HEK293 (cell line): Measurements from ENCODE around the gene KRTAP12-4.

Experiments
- CTCF ChIA-PET: fragments of 350-600 bp; formaldehyde crosslinking; extraction: SDS; loops from one replicate; lab custom pipeline; 2021; ENCODE audit warnings: antibody characterized with exemption; lab: Yijun Ruan, JAX
- POLR2A ChIA-PET: fragments of 300-600 bp; formaldehyde crosslinking; extraction: SDS; loops from one replicate; lab custom pipeline; 2020; ENCODE audit warnings: antibody characterized with exemption, inconsistent platforms; lab: Yijun Ruan, JAX
- H3K27ac ChIP-seq: fragments of 200-500 bp; sonication (Bioruptor generic); 2 replicates; pipeline ENCODE4 v1.5.1; 2014; ENCODE audit warnings: low read depth, low read length, control low read depth, inconsistent platforms; ENCODE audit errors: extremely low read depth
- H3K36me3 ChIP-seq, 2 experiments: fragments of 200-500 bp in 1 of 2; sonication (Bioruptor generic) in 1 of 2; 1 replicate in 1 of 2; 2 replicates in 1 of 2; pipeline ENCODE4 v1.5.1; 2014 to 2017; ENCODE audit warnings: inconsistent platforms in 2 of 2, low read length in 2 of 2; ENCODE audit not compliant: control insufficient read depth in 2 of 2, insufficient read depth in 1 of 2
- H3K4me1 ChIP-seq: fragments of 200-500 bp; sonication (Bioruptor generic); 2 replicates; pipeline ENCODE4 v1.5.1; 2014; ENCODE audit warnings: mild to moderate bottlenecking, low read length, inconsistent platforms; ENCODE audit not compliant: control insufficient read depth, insufficient read depth
- H3K4me3 ChIP-seq: 2 replicates; pipeline ENCODE4 v1.5.1; 2011; ENCODE audit warnings: low read depth, mild to moderate bottlenecking, control low read depth, low read length, moderate library complexity
- H3K9me3 ChIP-seq: fragments of 200-500 bp; sonication (Bioruptor generic); 2 replicates; pipeline ENCODE4 v1.5.1; 2014; ENCODE audit warnings: low read depth, low read length, inconsistent platforms; ENCODE audit not compliant: control insufficient read depth, insufficient read depth
- BCL11A ChIP-seq: fragments of 450-650 bp; formaldehyde crosslinking; IDR thresholded peaks from 2 replicates; pipeline ENCODE4 v1.5.1; 2016; ENCODE audit warnings: low read depth, missing biosample characterization, missing genetic modification characterization
- CTCF ChIP-seq: fragments of 450-650 bp; formaldehyde crosslinking; IDR thresholded peaks from 2 replicates; pipeline ENCODE4 v1.5.1; 2016; ENCODE audit warnings: missing biosample characterization, missing genetic modification characterization
- GLIS1 ChIP-seq: fragments of 450-650 bp; formaldehyde crosslinking; IDR thresholded peaks from 2 replicates; pipeline ENCODE4 v1.5.1; 2016; ENCODE audit warnings: missing biosample characterization, missing genetic modification characterization
- GLIS2 ChIP-seq: fragments of 450-650 bp; formaldehyde crosslinking; IDR thresholded peaks from 2 replicates; pipeline ENCODE4 v1.5.1; 2016; ENCODE audit warnings: missing biosample characterization, missing genetic modification characterization
- HOXC10 ChIP-seq: sonication (generic); formaldehyde crosslinking; IDR thresholded peaks from 2 replicates; pipeline ENCODE4 v1.8.1; 2023; ENCODE audit warnings: mild to moderate bottlenecking, missing genetic modification reagents
- KLF7 ChIP-seq: fragments of 450-650 bp; formaldehyde crosslinking; IDR thresholded peaks from 2 replicates; pipeline ENCODE4 v1.5.1; 2016; ENCODE audit warnings: missing biosample characterization, missing genetic modification characterization, borderline replicate concordance
- KLF9 ChIP-seq: fragments of 450-650 bp; formaldehyde crosslinking; IDR thresholded peaks from 2 replicates; pipeline ENCODE4 v1.5.1; 2016; ENCODE audit warnings: missing biosample characterization, missing genetic modification characterization, low read depth
- OSR2 ChIP-seq: fragments of 450-650 bp; formaldehyde crosslinking; IDR thresholded peaks from 2 replicates; pipeline ENCODE4 v1.5.1; 2016; ENCODE audit warnings: missing biosample characterization, missing genetic modification characterization
- REST ChIP-seq: fragments of 450-650 bp; formaldehyde crosslinking; IDR thresholded peaks from 2 replicates; pipeline ENCODE4 v1.5.1; 2016; ENCODE audit warnings: missing biosample characterization, missing genetic modification characterization
- SP7 ChIP-seq: fragments of 450-650 bp; formaldehyde crosslinking; IDR thresholded peaks from 2 replicates; pipeline ENCODE4 v1.5.1; 2016; ENCODE audit warnings: missing biosample characterization, missing genetic modification characterization
- WT1 ChIP-seq: fragments of 450-650 bp; formaldehyde crosslinking; IDR thresholded peaks from 2 replicates; pipeline ENCODE4 v1.5.1; 2016; ENCODE audit warnings: missing biosample characterization, missing genetic modification characterization
- YY1 ChIP-seq: fragments of 450-650 bp; formaldehyde crosslinking; IDR thresholded peaks from 2 replicates; pipeline ENCODE4 v1.5.1; 2018; ENCODE audit warnings: missing biosample characterization, missing genetic modification characterization
- ZBTB21 ChIP-seq: fragments of 450-650 bp; formaldehyde crosslinking; IDR thresholded peaks from 2 replicates; pipeline ENCODE4 v1.5.1; 2017; ENCODE audit warnings: missing biosample characterization, missing genetic modification characterization
- ZFP69B ChIP-seq: fragments of 450-650 bp; formaldehyde crosslinking; IDR thresholded peaks from 2 replicates; pipeline ENCODE4 v1.5.1; 2016; ENCODE audit warnings: missing biosample characterization, missing genetic modification characterization
- ZNF121 ChIP-seq: fragments of 450-650 bp; formaldehyde crosslinking; IDR thresholded peaks from 2 replicates; pipeline ENCODE4 v1.5.1; 2016; ENCODE audit warnings: missing biosample characterization, missing genetic modification characterization
- ZNF146 ChIP-seq: fragments of 450-650 bp; formaldehyde crosslinking; IDR thresholded peaks from 2 replicates; pipeline ENCODE4 v1.5.1; 2016; ENCODE audit warnings: missing biosample characterization, missing genetic modification characterization
- ZNF157 ChIP-seq: fragments of 450-650 bp; formaldehyde crosslinking; IDR thresholded peaks from 2 replicates; pipeline ENCODE4 v1.5.1; 2016; ENCODE audit warnings: missing biosample characterization, missing genetic modification characterization
- ZNF16 ChIP-seq: fragments of 450-650 bp; formaldehyde crosslinking; IDR thresholded peaks from 2 replicates; pipeline ENCODE4 v1.5.1; 2016; ENCODE audit warnings: low read depth, missing biosample characterization, missing genetic modification characterization
- ZNF169 ChIP-seq: fragments of 450-650 bp; formaldehyde crosslinking; IDR thresholded peaks from 2 replicates; pipeline ENCODE4 v1.5.1; 2016; ENCODE audit warnings: missing biosample characterization, missing genetic modification characterization
- ZNF280D ChIP-seq: fragments of 450-650 bp; formaldehyde crosslinking; IDR thresholded peaks from 2 replicates; pipeline ENCODE4 v1.5.1; 2016; ENCODE audit warnings: missing biosample characterization, missing genetic modification characterization
- ZNF354C ChIP-seq: fragments of 450-650 bp; formaldehyde crosslinking; IDR thresholded peaks from 2 replicates; pipeline ENCODE4 v1.5.1; 2016; ENCODE audit warnings: missing biosample characterization, missing genetic modification characterization, low read depth, borderline replicate concordance
- ZNF416 ChIP-seq: fragments of 450-650 bp; formaldehyde crosslinking; IDR thresholded peaks from 2 replicates; pipeline ENCODE4 v1.5.1; 2016; ENCODE audit warnings: missing biosample characterization, missing genetic modification characterization
- ZNF426 ChIP-seq: fragments of 450-650 bp; formaldehyde crosslinking; IDR thresholded peaks from 2 replicates; pipeline ENCODE4 v1.5.1; 2017; ENCODE audit warnings: missing biosample characterization, missing genetic modification characterization, mild to moderate bottlenecking, inconsistent platforms, moderate library complexity
- ZNF529 ChIP-seq: fragments of 450-650 bp; formaldehyde crosslinking; IDR thresholded peaks from 2 replicates; pipeline ENCODE4 v1.5.1; 2017; ENCODE audit warnings: missing genetic modification characterization, missing biosample characterization; ENCODE audit not compliant: insufficient replicate concordance
- ZNF571 ChIP-seq: fragments of 450-650 bp; formaldehyde crosslinking; IDR thresholded peaks from 2 replicates; pipeline ENCODE4 v1.5.0; 2017; ENCODE audit warnings: missing biosample characterization, missing genetic modification characterization
- ZNF837 ChIP-seq: fragments of 450-650 bp; formaldehyde crosslinking; IDR thresholded peaks from 2 replicates; pipeline ENCODE4 v1.5.1; 2016; ENCODE audit warnings: missing biosample characterization, missing genetic modification characterization
- TF ChIP-seq, protein P1 (sequence below): IDR thresholded peaks from 2 replicates; pipeline ENCODE4 v1.6.1; 2011; ENCODE audit warnings: mild to moderate bottlenecking, low read depth, low read length, borderline replicate concordance

Gene KRTAP12-4

GRCh38 chr21:44614161-44614631 lies 40.3 kb downstream of the KRTAP12-4 start:
- ChIA-PET POLR2A (no interaction called here), CTCF (no interaction called here)
- H3K36me3 ChIP-seq: no peaks in the 10 kb centered on the region
- TF ChIP-seq ZNF837: no peak
- TF ChIP-seq KLF7 (tag by site-specific recombination): no peak
- no peak for TF ChIP-seq HOXC10 (CRISPR knock-in tag)
- TF ChIP-seq YY1: no peak
- no peak for TF ChIP-seq BCL11A (tag by site-specific recombination)
- no peak for TF ChIP-seq GLIS2 (tag by site-specific recombination)
- no peak for TF ChIP-seq ZNF169 (tag by site-specific recombination)
- no peak for TF ChIP-seq ZNF416 (tag by site-specific recombination)
- no peak for TF ChIP-seq REST (tag by site-specific recombination)
- TF ChIP-seq, protein P1, sequence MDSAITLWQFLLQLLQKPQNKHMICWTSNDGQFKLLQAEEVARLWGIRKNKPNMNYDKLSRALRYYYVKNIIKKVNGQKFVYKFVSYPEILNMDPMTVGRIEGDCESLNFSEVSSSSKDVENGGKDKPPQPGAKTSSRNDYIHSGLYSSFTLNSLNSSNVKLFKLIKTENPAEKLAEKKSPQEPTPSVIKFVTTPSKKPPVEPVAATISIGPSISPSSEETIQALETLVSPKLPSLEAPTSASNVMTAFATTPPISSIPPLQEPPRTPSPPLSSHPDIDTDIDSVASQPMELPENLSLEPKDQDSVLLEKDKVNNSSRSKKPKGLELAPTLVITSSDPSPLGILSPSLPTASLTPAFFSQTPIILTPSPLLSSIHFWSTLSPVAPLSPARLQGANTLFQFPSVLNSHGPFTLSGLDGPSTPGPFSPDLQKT: no peak
- no peak for TF ChIP-seq ZNF146 (tag by site-specific recombination)
- TF ChIP-seq ZNF157 (tag by site-specific recombination): no peak
- no peak for TF ChIP-seq CTCF (tag by site-specific recombination)
- TF ChIP-seq ZFP69B (tag by site-specific recombination): no peak
- H3K4me1 ChIP-seq: no peaks in the 10 kb centered on the region
- H3K27ac ChIP-seq: no peak overlapping the region
- H3K9me3 ChIP-seq: no peaks in the 10 kb centered on the region
- H3K4me3 ChIP-seq: no peak overlapping the region

DNA sequence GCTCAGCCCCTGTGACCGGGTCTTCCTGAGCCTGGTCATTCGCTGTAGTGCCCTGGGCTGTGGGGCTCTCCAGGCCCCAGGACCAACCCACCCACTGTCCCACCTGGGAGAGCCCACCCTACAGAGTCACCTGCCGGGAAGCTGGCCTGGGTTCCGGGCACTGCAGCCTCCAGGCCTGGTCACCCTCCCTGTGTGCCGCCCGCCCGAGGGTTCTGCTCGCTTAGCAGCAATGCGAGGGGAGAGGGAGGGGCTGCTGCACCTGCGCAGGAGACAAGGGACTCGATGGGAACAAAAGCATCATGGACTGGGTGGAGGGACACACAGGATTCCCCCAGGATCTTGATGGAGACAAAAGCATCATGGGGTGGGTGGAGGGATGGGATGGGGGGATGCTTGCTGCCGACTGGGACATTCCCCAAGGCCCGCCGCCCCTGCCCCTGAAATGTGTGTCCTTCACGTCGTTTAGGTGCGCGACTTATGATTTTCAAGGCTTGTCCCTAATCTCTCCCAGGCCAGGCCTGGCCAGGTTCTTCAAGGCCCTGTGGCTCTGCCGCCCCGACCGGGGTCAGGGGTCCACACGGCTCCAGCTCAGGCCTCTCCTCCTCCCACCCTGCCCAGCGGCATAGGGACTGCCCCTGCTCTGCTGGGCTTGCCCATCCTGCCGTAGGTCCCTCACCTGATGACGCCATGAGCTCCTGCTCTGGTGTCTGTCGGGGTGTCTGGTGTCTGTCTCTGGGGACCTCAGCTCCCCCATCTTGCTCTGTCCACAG lies 40.9 kb downstream of the KRTAP12-4 start:
- POLR2A ChIA-PET: no interaction called here
- Histone ChIP-seq H3K9me3 (no peaks in the 10 kb centered on the region), H3K27ac (no peak overlapping the region), H3K4me3 (no peak overlapping the region), H3K4me1 (no peaks in the 10 kb centered on the region), H3K36me3 (no peaks in the 10 kb centered on the region)
- CTCF ChIA-PET: no interaction called here
- no peak for TF ChIP-seq ZNF529
- no peak for TF ChIP-seq ZNF280D (tag by site-specific recombination)
- no peak for TF ChIP-seq ZBTB21
- TF ChIP-seq ZNF121: no peak
- no peak for TF ChIP-seq WT1
- no peak for TF ChIP-seq ZNF354C
- TF ChIP-seq ZNF571: no peak
- no peak for TF ChIP-seq SP7 (tag by site-specific recombination)
- no peak for TF ChIP-seq ZNF16
- TF ChIP-seq OSR2 (tag by site-specific recombination): no peak
- no peak for TF ChIP-seq ZNF426 (tag by site-specific recombination)
- TF ChIP-seq KLF9 (tag by site-specific recombination): no peak
- no peak for TF ChIP-seq GLIS1 (tag by site-specific recombination)
